HepG2 (cell line): ENCODE results near the gene BPHL. TPM values are rescaled to one million over a fixed set of nuclear protein-coding genes. Genes with fewer than 3 reads are reported as not detected.

ENCODE experiments used
- DMTF1 ChIP-seq: sonication (generic); formaldehyde crosslinking; IDR thresholded peaks from 2 replicates; pipeline ENCODE4 v1.4.0; 2020; ENCODE audit warnings: mild to moderate bottlenecking, missing genetic modification reagents
- E2F1 ChIP-seq: sonication (generic); formaldehyde crosslinking; IDR thresholded peaks from 2 replicates; pipeline ENCODE4 v1.5.0; 2020; ENCODE audit warnings: missing genetic modification reagents
- FOXK1 ChIP-seq: sonication (generic); formaldehyde crosslinking; IDR thresholded peaks from 2 replicates; pipeline ENCODE4 v1.4.0; 2020; ENCODE audit warnings: low read depth, missing genetic modification reagents, borderline replicate concordance
- HNF1A ChIP-seq, 2 experiments: sonication (generic) in 1 of 2; formaldehyde crosslinking in 1 of 2; IDR thresholded peaks; 2 replicates each; pipeline versions ENCODE4 v1.4.0 to v1.6.1; 2016 to 2020; ENCODE audit warnings: borderline replicate concordance in 1 of 2, low read depth in 1 of 2, mild to moderate bottlenecking in 1 of 2, missing genetic modification reagents in 1 of 2
- HNRNPUL1 ChIP-seq: fragments of 200-400 bp; formaldehyde crosslinking; IDR thresholded peaks from 2 replicates; pipeline ENCODE4 v1.6.1; 2017; ENCODE audit warnings: low read depth, mild to moderate bottlenecking, low read length, moderate library complexity
- JARID2 ChIP-seq: sonication (generic); formaldehyde crosslinking; IDR thresholded peaks from 2 replicates; pipeline ENCODE4 v1.8.1; 2023; ENCODE audit warnings: missing genetic modification reagents, inconsistent platforms; ENCODE audit not compliant: insufficient replicate concordance
- NKX3-1 ChIP-seq: sonication (generic); formaldehyde crosslinking; IDR thresholded peaks from 2 replicates; pipeline ENCODE4 v1.5.0; 2020; ENCODE audit warnings: missing genetic modification reagents
- NR3C1 ChIP-seq: sonication (generic); formaldehyde crosslinking; IDR thresholded peaks from 2 replicates; pipeline ENCODE4 v1.4.0; 2020; ENCODE audit warnings: missing genetic modification reagents
- SALL2 ChIP-seq: sonication (generic); formaldehyde crosslinking; IDR thresholded peaks from 2 replicates; pipeline ENCODE4 v1.8.1; 2023; ENCODE audit warnings: mild to moderate bottlenecking, missing genetic modification reagents, inconsistent platforms
- ZMYM3 ChIP-seq: sonication (generic); formaldehyde crosslinking; IDR thresholded peaks from 2 replicates; pipeline ENCODE4 v1.5.1; 2020; ENCODE audit warnings: mild to moderate bottlenecking, missing genetic modification reagents
- ZNF142 ChIP-seq: sonication (generic); formaldehyde crosslinking; IDR thresholded peaks from 2 replicates; pipeline ENCODE4 v1.4.0; 2020; ENCODE audit warnings: missing genetic modification reagents
- ZNF234 ChIP-seq: sonication (generic); formaldehyde crosslinking; conservative IDR thresholded peaks from 2 replicates; pipeline ENCODE4 v1.5.1; 2020; ENCODE audit warnings: mild to moderate bottlenecking, missing genetic modification reagents
- ZNF552 ChIP-seq: sonication (generic); formaldehyde crosslinking; IDR thresholded peaks from 2 replicates; pipeline ENCODE4 v1.9.0; 2022; ENCODE audit warnings: missing genetic modification reagents, mild to moderate bottlenecking, borderline replicate concordance
- polyA plus RNA-seq, 8 experiments: library from polyadenylated mRNA; depleted of rRNA in 3 of 8; stranded (reverse) in 7 of 8; unstranded in 1 of 8; fragments of >200 nt; fragmentation: Illumina TruSeq in 4 of 8; extraction: Trizol in 4 of 8; gene quantifications; 2 replicates each; pipeline versions ENCODE4 v1.2.1 to v1.2.3, GENCODE V29; 2011 to 2016; ENCODE audit warnings: low read depth in 4 of 8, missing spikeins in 1 of 8, mixed read lengths in 1 of 8; ENCODE audit not compliant: insufficient read depth in 1 of 8
- total RNA-seq, 5 experiments: library from RNA; depleted of rRNA; stranded (reverse); fragments of >200 nt; fragmentation: Illumina TruSeq; extraction: Trizol; gene quantifications; 2 replicates each; pipeline ENCODE4 v1.2.3, GENCODE V29; 2016; ENCODE audit warnings: low read depth in 1 of 5

BPHL gene
- total and polyA plus RNA-seq, 2 of the 13 experiments (the other 11 are each of a cell fraction or from before 2014, with no cell fraction given), result 37.8 to 39.5 TPM

GRCh38 chr6:3157131-3157933 is 38.8 kb downstream of the BPHL start, which contains the start of gene TUBB2A (continued):
- TF ChIP-seq SALL2, result peak; percentile 94
- no peak for TF ChIP-seq NR3C1 (CRISPR knock-in tag)
- TF ChIP-seq NKX3-1, result peak; percentile 83
- no peak for TF ChIP-seq DMTF1
- TF ChIP-seq HNRNPUL1, result 0 out of 2 replicates have a peak, but pooled peaks have one; percentile 27
- no peak for TF ChIP-seq ZMYM3 (CRISPR knock-in tag)
- TF ChIP-seq ZNF234 (CRISPR knock-in tag), result no peak
- no peak for TF ChIP-seq E2F1 (CRISPR knock-in tag)
- TF ChIP-seq HNF1A (IDR thresholded peaks at IDR 0.05; ENCODE audit: low read depth), result no peak
- TF ChIP-seq HNF1A (CRISPR knock-in tag; IDR thresholded peaks at IDR 0.05; ENCODE audit: borderline replicate concordance), result peak; percentile 47; the same call in 1 of the 2 replicates
- TF ChIP-seq ZNF552 (CRISPR knock-in tag), result no peak
- TF ChIP-seq ZNF142 (CRISPR knock-in tag), result peak; percentile 71; the same call in 1 of the 2 replicates
- TF ChIP-seq JARID2, result no peak
- TF ChIP-seq FOXK1 (CRISPR knock-in tag), result no peak
